Heart left ventricle (tissue), 13 donors: ENCODE data around the gene FBXO34.

ENCODE experiments used
- POLR2A ChIP-seq, 2 donors: fragments of 450-650 bp; IDR thresholded peaks; one replicate each; pipeline ENCODE4 v1.6.1; 2017; ENCODE audit warnings: antibody characterized with exemption in 2 of 2, mild to moderate bottlenecking in 2 of 2, moderate library complexity in 2 of 2
- TF ChIP-seq, protein P1 (sequence below), 12 donors: fragments of 200-600 bp; sonication (generic) in 4 of 12; IDR thresholded peaks; one replicate each; pipeline versions ENCODE4 v1.5.0 to v1.8.0; 2018 to 2022; ENCODE audit warnings: antibody characterized with exemption in 12 of 12, mild to moderate bottlenecking in 5 of 12
- donor health status: ischemic (EF 13 %, LVEDD 7.1; RV severe dilation, severe dysfunction).
- donor health status: DM: no; HTN: yes; CAD: no.
- donor health status: DM: no; HTN: no; CAD: no.
- donor health status: ischemic (EF 25% LVEDD 6.9; RV normal size, moderate dysfunction).
- donor health status: ischemic (EF 25% LVEDD 5.7; RV mildly dilated, moderate dysfunction).
- donor health status: ischemic (EF 35%, LVEDD 5.7; RV mildly dilated, moderate dysfunction).
- donor health status: nonischemic (EF 11% LVEDD 7.7; RV severe dilation, severe dysfunction).
- donor health status: DM: yes; HTN: yes; CAD: no.
- donor health status: PGD.
- donor health status: ischemic (EF 29% LVEDD 5.4; RV normal size, mild dysfunction).
- donor health status: nonischemic (EF 23%, LVEDD 6.1; RV moderate dilation, normal function).

DNA sequence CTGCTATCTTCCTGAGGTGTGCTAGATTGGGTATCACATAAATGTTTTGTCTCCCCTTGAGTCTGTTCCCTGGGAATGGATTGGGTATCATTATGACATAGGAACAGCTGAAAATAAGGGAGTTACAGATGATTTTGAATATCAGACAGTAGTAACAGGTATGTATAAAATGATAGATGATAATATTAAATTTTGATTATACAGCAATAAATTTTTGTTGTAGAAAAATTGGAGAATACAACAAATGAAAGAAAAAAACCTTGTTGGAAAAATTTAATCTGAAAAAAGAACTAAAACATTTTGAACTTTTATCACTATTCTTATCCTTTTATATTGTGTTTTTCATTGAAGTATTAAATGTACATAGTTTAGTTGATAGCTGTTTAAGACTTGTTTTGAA lies 43.2 kb downstream of the FBXO34 start:
- TF ChIP-seq, protein P1, sequence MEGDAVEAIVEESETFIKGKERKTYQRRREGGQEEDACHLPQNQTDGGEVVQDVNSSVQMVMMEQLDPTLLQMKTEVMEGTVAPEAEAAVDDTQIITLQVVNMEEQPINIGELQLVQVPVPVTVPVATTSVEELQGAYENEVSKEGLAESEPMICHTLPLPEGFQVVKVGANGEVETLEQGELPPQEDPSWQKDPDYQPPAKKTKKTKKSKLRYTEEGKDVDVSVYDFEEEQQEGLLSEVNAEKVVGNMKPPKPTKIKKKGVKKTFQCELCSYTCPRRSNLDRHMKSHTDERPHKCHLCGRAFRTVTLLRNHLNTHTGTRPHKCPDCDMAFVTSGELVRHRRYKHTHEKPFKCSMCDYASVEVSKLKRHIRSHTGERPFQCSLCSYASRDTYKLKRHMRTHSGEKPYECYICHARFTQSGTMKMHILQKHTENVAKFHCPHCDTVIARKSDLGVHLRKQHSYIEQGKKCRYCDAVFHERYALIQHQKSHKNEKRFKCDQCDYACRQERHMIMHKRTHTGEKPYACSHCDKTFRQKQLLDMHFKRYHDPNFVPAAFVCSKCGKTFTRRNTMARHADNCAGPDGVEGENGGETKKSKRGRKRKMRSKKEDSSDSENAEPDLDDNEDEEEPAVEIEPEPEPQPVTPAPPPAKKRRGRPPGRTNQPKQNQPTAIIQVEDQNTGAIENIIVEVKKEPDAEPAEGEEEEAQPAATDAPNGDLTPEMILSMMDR (IDR thresholded peaks at IDR 0.05), result no peak
- TF ChIP-seq POLR2A (IDR thresholded peaks at IDR 0.05), result no peak
